Activated CD4-positive, alpha-beta T cell treated with anti-CD3 and anti-CD28 coated beads, Interleukin-2, amount 10 ng/mL, durations not matched to agents 7 days and 5 days (primary cell): ENCODE measurements around the gene CELSR1. TPM values are rescaled to one million over a fixed set of nuclear protein-coding genes. Genes with fewer than 3 reads are reported as not detected.

Source experiments
- CTCF ChIA-PET: fragments of 350-600 bp; sonication (Branson Sonifier 250); formaldehyde crosslinking; loops from one replicate; lab custom pipeline; 2021; ENCODE audit warnings: antibody characterized with exemption; lab: Charles Lee
- POLR2A ChIA-PET: fragments of 350-600 bp; sonication (Branson Sonifier 250); formaldehyde crosslinking; loops from one replicate; lab custom pipeline; 2021; ENCODE audit warnings: antibody characterized with exemption; lab: Charles Lee
- DNase-seq: peaks from one replicate; pipeline ENCODE4 v3.0.0-alpha.2; 2020
- H3K27ac Mint-ChIP-seq: one replicate; pipeline ENCODE4 v1.8.0; 2021; ENCODE audit warnings: mild to moderate bottlenecking, moderate library complexity, mixed read lengths
- H3K27me3 Mint-ChIP-seq: one replicate; pipeline ENCODE4 v1.8.0; 2021; ENCODE audit warnings: mixed read lengths
- H3K36me3 Mint-ChIP-seq: one replicate; pipeline ENCODE4 v1.8.0; 2021; ENCODE audit warnings: low read depth, mixed read lengths
- H3K4me1 Mint-ChIP-seq: one replicate; pipeline ENCODE4 v1.8.0; 2021; ENCODE audit warnings: mixed read lengths
- H3K4me3 Mint-ChIP-seq: one replicate; pipeline ENCODE4 v1.8.0; 2021; ENCODE audit warnings: mild to moderate bottlenecking, moderate library complexity, mixed read lengths
- H3K9me3 Mint-ChIP-seq: one replicate; pipeline ENCODE4 v1.8.0; 2021; ENCODE audit warnings: mixed read lengths
- total RNA-seq, 2 experiments: library from RNA; stranded (reverse); gene quantifications; one replicate each; pipeline ENCODE4 v1.2.3, GENCODE V29; 2021

The CELSR1 gene
- total RNA-seq, 2 experiments from 2014 or later: 0.20 to 0.23 TPM

DNA sequence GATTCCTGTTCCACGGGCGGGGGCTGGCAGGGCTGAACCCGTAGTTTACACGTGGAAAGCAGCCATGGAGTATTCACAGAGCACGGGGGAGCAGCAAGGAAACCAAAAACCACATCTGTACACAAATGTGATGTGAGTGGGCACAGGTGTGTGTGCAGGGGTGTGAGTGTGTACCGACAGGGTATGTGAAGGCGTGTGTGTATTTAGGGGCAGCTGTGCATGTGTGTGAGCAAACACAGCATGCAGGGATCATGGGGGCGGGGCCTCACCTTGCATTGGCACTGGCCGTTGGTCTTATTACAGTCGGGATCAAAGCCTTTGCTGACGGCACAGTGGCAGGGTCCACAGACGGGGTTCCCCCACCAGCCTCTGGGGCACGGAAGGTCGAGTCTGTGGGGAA is 143.5 kb downstream of the CELSR1 start:
- CTCF ChIA-PET: no interaction called here
- POLR2A ChIA-PET: no interaction called here
- H3K36me3 Mint-ChIP-seq: no peaks in the 10 kb centered on the region
- H3K4me3 Mint-ChIP-seq: no peak overlapping the region
- H3K27me3 Mint-ChIP-seq: no peaks in the 10 kb centered on the region
- DNase-seq: no peak
- peaks cover 2% of the 10 kb centered on the region for H3K4me1 Mint-ChIP-seq
- H3K9me3 Mint-ChIP-seq: no peaks in the 10 kb centered on the region
- no peak overlapping the region for H3K27ac Mint-ChIP-seq

DNA sequence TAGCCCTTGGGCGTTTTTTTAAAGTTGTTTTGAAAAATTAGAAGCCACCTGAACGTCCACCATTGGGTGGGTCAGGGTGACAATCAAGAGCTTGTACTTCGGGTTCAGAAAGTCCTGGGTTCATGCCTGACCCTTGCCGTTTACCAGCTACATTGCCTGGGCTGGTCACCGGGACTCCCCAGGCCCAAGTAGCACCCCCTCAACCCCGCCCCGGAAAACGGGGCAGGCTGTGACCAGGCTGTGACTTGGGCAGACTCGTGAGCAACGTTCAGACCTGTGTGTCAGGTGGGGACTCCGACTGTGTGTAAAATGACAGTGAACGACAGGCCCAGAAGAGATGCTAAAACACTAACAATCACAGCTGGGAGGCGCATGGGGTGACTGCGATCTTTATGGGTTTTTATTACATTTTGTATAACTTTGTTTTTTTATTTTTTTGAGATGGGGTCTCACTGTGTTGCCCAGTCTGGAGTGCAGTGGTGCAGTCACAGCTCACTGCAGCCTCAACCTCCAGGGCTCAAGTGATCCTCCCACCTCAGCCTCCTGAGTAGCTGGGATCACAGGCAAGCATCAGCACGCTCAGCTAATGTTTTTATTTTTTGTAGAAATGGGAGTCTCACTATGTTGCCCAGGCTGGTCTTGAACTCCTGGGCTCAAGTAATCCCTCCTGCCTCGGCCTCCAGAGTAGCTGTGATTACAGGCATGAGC is 145.1 kb downstream of the CELSR1 start:
- no peak overlapping the region for H3K4me3 Mint-ChIP-seq
- H3K4me1 Mint-ChIP-seq: peaks cover 2% of the 10 kb centered on the region
- DNase-seq: no peak
- CTCF ChIA-PET: no interaction called here
- no peaks in the 10 kb centered on the region for H3K9me3 Mint-ChIP-seq
- no peaks in the 10 kb centered on the region for H3K36me3 Mint-ChIP-seq
- no peak overlapping the region for H3K27ac Mint-ChIP-seq
- POLR2A ChIA-PET: no interaction called here
- H3K27me3 Mint-ChIP-seq: no peaks in the 10 kb centered on the region

DNA sequence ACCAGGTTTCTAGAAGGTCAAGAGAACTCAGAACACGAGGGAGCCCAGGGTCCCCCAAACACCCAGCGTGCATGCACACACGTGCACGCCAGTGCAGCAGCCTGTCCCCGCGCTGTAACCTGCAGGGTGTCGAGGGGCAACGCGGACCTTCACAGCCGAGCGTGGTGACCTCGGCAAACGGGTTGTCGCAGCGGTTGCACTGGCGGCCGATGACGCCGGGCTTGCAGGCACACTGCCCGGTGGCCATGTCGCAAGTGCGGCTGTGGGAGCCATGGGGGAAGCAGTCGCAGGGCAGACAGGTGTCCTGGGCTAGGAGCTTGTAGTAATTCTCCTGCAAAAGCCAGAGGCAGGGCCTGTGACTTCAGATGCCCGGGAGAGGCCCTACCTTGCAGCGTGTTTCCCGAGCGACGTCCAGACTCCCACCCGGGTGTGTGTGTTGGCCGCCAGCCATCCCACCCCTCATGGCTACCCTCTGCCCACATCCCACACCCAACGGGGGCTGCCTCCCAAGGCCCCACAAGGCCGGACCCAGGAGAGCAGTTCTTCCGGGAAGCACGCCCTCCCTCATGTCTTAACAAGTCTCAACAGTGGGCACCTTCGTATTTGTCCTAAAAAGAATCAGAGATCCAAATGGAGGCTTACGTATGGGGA is 145.8 kb downstream of the CELSR1 start:
- no peaks in the 10 kb centered on the region for H3K27me3 Mint-ChIP-seq
- peaks cover 2% of the 10 kb centered on the region for H3K4me1 Mint-ChIP-seq
- ChIA-PET CTCF (no interaction called here), POLR2A (no interaction called here)
- no peaks in the 10 kb centered on the region for H3K36me3 Mint-ChIP-seq
- no peak for DNase-seq
- H3K27ac Mint-ChIP-seq: no peak overlapping the region
- H3K9me3 Mint-ChIP-seq: no peaks in the 10 kb centered on the region
- H3K4me3 Mint-ChIP-seq: no peak overlapping the region

DNA sequence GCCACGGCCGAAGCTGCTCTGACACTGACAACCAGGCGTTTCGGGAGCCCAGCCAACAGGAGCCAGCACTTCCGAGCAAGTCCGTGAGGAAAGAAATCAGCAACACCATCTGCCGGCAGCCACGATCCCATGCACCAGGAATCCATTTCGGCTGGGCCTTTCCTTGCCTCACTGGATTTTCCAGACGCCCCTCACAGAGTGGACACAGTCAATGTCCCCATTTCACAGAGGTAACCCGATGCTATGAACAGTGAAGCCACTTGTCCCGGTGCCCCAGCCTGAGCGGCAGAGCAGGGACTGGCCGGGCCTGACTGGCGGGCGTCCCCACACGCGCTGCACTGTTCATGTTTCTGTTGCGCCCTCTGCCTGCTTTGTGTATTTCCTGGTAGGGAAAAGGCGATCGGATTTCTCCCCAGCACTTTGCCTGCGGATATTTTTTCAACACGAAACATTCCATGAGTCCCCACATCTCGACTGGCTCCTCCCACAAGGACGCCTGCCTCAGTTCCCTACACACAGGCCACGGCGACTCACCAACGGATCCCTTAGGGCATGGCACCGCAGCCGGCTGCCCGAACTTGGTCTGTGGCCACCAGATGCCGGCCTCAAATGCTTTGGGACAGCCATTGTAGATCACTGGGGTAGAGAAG is 146.6 kb downstream of the CELSR1 start:
- no peaks in the 10 kb centered on the region for H3K9me3 Mint-ChIP-seq
- no peak overlapping the region for H3K4me3 Mint-ChIP-seq
- H3K36me3 Mint-ChIP-seq: no peaks in the 10 kb centered on the region
- ChIA-PET CTCF (no interaction called here), POLR2A (no interaction called here)
- no peak for DNase-seq
- no peaks in the 10 kb centered on the region for H3K27me3 Mint-ChIP-seq
- no peak overlapping the region for H3K27ac Mint-ChIP-seq
- peaks cover 2% of the 10 kb centered on the region for H3K4me1 Mint-ChIP-seq

DNA sequence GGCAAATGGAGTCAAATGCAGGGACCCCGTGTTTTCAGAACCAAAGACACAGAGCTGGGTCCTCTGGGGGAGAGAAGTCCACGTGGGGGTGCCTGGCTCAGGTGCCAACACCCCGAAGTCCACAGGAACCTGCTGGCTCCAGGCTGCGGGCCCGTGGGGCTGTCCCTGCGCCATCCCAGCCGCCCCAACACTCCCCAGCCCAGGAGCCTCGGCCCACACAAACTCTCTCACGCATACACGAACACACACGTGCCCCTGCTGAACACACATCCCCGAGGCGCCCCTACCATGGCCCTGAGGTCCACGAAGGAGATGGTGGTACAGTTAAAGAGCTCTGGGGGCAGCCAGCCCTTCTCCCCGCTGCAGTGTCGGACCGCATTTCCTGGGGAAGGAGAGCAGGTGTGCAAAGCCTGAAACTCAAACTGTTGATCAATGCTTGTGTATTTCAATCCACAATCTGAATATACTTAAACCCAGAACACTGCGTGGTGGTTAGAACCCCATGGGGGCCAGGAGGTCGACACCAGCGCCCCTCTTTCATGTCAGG is 147.2 kb downstream of the CELSR1 start:
- Mint-ChIP-seq H3K4me3 (no peak overlapping the region), H3K27me3 (no peaks in the 10 kb centered on the region), H3K4me1 (peaks cover 2% of the 10 kb centered on the region), H3K36me3 (no peaks in the 10 kb centered on the region), H3K27ac (no peak overlapping the region), H3K9me3 (no peaks in the 10 kb centered on the region)
- ChIA-PET POLR2A (no interaction called here), CTCF (no interaction called here)
- no peak for DNase-seq

DNA sequence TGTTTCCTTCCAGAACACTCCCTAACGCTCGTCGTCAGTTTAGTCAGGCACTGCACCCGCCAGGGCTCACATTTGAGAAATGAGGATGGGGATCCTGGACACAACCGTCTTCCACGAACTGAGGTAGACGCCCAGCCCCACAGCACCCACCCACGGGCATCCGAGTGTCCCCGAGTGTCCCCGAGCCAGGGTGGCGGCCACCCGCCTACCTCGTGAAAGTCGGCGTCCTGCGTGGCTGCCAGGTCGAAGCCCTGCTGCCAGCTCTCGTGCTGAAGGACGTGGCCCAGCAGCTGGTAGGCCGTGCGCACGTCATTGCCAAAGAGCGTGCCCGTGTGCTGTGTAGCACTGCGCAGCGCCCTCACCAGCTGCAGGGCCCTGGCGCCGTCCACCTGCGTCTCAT is 148.3 kb downstream of the CELSR1 start:
- peaks cover 2% of the 10 kb centered on the region for H3K4me1 Mint-ChIP-seq
- H3K4me3 Mint-ChIP-seq: no peak overlapping the region
- no peaks in the 10 kb centered on the region for H3K9me3 Mint-ChIP-seq
- H3K27ac Mint-ChIP-seq: no peak overlapping the region
- ChIA-PET POLR2A (no interaction called here), CTCF (no interaction called here)
- no peaks in the 10 kb centered on the region for H3K36me3 Mint-ChIP-seq
- DNase-seq: no peak
- no peaks in the 10 kb centered on the region for H3K27me3 Mint-ChIP-seq

DNA sequence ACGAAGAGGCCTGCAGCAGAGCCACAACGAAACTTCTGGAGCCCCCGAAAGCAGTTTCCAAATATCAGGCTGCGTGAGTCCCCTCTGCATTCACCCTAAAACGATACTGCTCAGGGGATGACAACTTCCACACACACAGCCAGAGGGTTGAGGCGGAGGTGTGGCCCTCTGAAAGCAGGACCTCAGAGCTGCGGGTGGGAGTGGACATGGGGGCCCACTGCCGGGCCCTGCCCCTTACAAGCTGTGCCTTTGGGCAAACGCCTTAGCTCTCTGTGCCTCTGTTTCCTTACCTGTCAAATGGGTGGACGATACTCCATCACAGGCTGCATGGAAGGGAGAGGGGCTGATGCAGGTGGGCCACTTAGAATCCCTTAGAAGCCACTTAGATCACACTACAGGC is 148.8 kb downstream of the CELSR1 start:
- no peak overlapping the region for H3K4me3 Mint-ChIP-seq
- ChIA-PET CTCF (no interaction called here), POLR2A (no interaction called here)
- H3K4me1 Mint-ChIP-seq: no peaks in the 10 kb centered on the region
- no peaks in the 10 kb centered on the region for H3K9me3 Mint-ChIP-seq
- no peak for DNase-seq
- H3K27ac Mint-ChIP-seq: no peak overlapping the region
- H3K27me3 Mint-ChIP-seq: no peaks in the 10 kb centered on the region
- H3K36me3 Mint-ChIP-seq: no peaks in the 10 kb centered on the region

DNA sequence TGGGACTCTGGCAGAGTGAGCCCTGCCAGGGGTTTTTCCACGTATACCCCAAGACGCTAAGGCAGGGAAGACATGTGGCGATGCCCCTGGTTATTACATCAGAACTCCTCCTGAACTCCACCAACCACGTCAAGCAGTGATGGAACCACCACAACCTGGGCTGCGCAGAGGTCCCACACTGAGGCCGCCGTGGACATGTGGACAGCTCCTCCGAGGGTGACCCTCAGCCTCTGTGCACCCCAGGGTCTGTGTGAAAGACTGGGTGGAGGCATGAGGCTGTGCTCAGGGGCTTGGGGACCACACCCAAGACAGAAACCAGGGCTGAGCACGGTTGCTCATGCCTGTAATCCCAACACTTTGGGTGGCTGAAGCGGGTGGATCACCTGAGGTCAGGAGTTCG is 149.7 kb downstream of the CELSR1 start:
- no peaks in the 10 kb centered on the region for H3K9me3 Mint-ChIP-seq
- ChIA-PET CTCF (interaction anchor here (1.0 kb wide), 1 partner anchor 11 kb away, joined by 3 read pairs; no protein-coding TSS in a partner anchor), POLR2A (no interaction called here)
- no peaks in the 10 kb centered on the region for H3K4me1 Mint-ChIP-seq
- no peak for DNase-seq
- no peaks in the 10 kb centered on the region for H3K36me3 Mint-ChIP-seq
- H3K4me3 Mint-ChIP-seq: no peak overlapping the region
- no peak overlapping the region for H3K27ac Mint-ChIP-seq
- H3K27me3 Mint-ChIP-seq: no peaks in the 10 kb centered on the region

DNA sequence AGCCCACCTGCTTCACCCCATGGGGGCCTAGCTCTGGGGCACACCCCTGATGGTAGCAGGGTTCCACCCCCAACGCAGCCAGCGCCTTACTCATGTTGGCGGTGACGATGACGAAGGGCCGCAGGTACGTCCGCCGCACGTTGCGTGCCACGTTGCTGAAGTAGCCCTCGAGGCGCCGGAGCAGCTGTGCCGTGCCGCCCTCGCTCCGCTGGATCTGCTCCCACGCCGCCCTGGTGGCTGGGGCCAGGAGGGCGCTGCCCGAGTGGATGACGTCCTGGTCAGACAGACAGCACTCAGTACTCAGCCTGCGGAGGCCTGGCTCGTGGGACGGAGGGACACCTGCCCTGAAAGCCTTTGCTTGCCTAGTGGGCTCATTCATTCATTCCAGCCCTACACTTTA is 151.1 kb downstream of the CELSR1 start:
- Mint-ChIP-seq H3K9me3 (no peaks in the 10 kb centered on the region), H3K4me1 (no peaks in the 10 kb centered on the region), H3K27ac (no peak overlapping the region), H3K4me3 (no peak overlapping the region), H3K27me3 (no peaks in the 10 kb centered on the region), H3K36me3 (no peaks in the 10 kb centered on the region)
- ChIA-PET CTCF (no interaction called here), POLR2A (no interaction called here)
- DNase-seq: no peak

DNA sequence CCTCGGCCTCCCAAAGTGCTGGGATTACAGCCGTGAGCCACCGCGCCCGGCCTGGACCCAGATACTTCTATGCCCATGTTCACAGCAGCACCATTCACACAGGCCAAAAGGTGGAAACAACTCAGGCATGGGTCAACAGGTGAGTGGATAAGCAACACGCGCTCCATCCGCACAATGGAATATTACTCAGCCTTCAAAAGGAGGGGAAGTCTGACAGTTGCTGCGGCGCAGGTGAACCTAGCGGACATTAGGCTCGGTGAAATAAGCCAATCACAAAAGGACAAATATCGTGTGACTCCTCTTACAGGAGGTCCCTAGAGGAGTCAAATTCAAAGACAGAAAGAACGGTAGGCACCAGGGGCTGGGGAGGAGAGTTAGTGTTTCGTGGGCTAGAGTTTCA is 154.9 kb downstream of the CELSR1 start:
- Mint-ChIP-seq H3K4me3 (no peak overlapping the region), H3K27ac (no peak overlapping the region), H3K27me3 (no peaks in the 10 kb centered on the region), H3K9me3 (no peaks in the 10 kb centered on the region), H3K36me3 (no peaks in the 10 kb centered on the region), H3K4me1 (no peaks in the 10 kb centered on the region)
- DNase-seq: no peak
- ChIA-PET CTCF (no interaction called here), POLR2A (no interaction called here)

DNA sequence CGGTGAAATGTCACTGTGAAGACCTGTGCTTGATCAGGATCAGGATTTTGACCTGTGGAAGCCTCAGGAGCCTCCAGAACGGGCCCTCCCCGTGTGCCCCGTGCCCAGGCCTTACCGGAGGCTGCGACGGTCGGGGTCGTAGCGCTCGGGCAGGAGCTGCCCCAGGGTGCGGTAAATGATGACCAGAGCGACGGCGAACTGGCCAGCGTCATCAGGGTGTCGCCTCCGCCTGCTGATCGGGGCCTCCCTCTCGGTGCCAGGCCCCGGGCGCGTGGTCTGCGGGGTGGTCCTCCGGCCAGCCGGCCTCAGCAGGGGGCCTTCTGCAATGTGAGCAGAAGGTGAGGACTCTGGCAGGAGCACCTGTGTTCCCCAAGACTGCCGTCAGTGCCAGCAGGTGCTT is 155.7 kb downstream of the CELSR1 start:
- no peak overlapping the region for H3K27ac Mint-ChIP-seq
- H3K4me3 Mint-ChIP-seq: no peak overlapping the region
- no peaks in the 10 kb centered on the region for H3K36me3 Mint-ChIP-seq
- peaks cover 1% of the 10 kb centered on the region for H3K9me3 Mint-ChIP-seq
- ChIA-PET CTCF (no interaction called here), POLR2A (no interaction called here)
- no peaks in the 10 kb centered on the region for H3K4me1 Mint-ChIP-seq
- H3K27me3 Mint-ChIP-seq: no peaks in the 10 kb centered on the region
- DNase-seq: no peak

DNA sequence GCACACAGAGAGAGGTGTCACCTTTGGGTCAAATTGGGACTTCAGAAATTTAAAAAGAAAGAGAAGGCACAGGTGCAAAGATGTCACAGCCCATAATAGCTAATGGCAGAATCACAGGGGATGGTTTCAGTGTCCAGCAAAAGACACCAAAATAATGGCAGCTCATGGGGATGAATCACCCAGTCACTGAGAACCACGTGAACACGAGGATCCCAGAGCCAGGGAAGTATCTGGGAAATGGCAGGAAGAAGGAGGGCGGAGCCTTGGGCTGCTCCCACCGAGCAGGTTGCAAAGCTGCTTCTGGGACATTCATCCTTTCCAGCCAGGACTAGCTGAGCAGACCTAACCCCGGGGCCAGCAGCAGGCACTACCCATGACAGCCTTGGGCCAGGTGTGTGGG is 156.3 kb downstream of the CELSR1 start:
- POLR2A ChIA-PET: no interaction called here
- DNase-seq: no peak
- H3K4me3 Mint-ChIP-seq: no peak overlapping the region
- CTCF ChIA-PET: no interaction called here
- H3K9me3 Mint-ChIP-seq: peaks cover 4% of the 10 kb centered on the region
- no peak overlapping the region for H3K27ac Mint-ChIP-seq
- no peaks in the 10 kb centered on the region for H3K27me3 Mint-ChIP-seq
- H3K36me3 Mint-ChIP-seq: no peaks in the 10 kb centered on the region
- no peaks in the 10 kb centered on the region for H3K4me1 Mint-ChIP-seq

DNA sequence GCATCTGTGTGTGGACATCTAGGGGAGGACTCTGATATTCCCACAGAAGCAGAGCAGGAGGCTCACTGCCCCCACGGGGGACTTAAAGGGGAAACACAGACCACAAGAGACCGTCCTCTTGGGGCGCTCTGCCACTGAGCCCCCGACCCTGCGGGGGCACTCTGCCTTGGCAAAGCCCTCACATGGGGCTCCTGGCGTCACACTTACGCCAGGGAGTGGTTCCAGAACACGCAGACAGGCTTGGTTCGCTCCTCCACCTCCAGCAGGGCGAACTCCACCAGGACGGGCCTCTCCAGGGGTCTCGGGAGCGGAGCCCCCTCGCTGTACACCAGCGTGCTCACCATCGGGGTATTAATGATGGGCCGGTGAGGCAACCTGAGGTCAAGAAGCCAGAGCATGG is 156.8 kb downstream of the CELSR1 start:
- ChIA-PET POLR2A (no interaction called here), CTCF (no interaction called here)
- Mint-ChIP-seq H3K4me1 (no peaks in the 10 kb centered on the region), H3K27ac (no peak overlapping the region), H3K4me3 (no peak overlapping the region), H3K9me3 (peaks cover 8% of the 10 kb centered on the region), H3K36me3 (no peaks in the 10 kb centered on the region), H3K27me3 (no peaks in the 10 kb centered on the region)
- DNase-seq: no peak
